HG02885 (cell line): ENCODE results near the gene UNC5CL.
"Not testable (repeated sequence)": the region's sequence is repeated elsewhere in the genome, so short reads cannot be mapped to it uniquely, and the experiment has no call there.

Experiments
- ATAC-seq: cut with Tn5 transposase; IDR thresholded peaks from one replicate; pipeline ENCODE4 v1.9.1; 2021; ENCODE audit warnings: mild to moderate bottlenecking; ENCODE audit not compliant: unreplicated experiment, poor library complexity

UNC5CL gene

DNA sequence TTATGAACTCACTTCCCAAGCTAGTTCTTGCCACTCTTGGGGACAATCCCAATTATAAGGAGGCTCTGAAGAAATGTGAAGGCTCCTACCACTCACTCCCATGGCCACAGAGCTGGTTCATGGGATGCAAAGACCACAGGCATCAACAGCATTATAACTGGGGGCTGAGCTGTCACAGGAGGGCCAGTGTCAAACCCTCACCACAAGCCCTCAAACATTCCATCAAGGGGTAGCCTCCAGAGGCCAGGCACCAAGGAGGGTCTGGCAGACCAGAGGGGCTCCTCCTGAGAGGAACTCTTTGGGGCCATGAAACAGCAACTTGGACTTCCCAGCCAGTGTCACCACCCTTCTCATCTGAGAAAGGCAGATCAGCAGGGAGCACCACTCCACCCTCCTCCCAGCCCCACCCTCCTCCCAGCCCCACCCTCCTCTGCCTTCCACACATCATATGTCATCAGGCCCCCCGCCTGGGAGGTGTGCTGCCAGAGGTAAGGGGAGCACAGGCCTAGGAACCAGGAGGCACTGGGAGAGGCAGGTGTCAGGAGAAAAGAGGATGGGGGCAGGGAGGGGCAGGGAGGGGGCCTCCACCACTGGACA is 2.0 kb upstream of the UNC5CL start:
- ATAC-seq, result no peak

GRCh38 chr6:41040101-41040939 is 1.3 kb upstream of the UNC5CL start:
- ATAC-seq, result no peak

GRCh38 chr6:41038205-41038604 is 816 bp downstream of the UNC5CL start:
- no peak for ATAC-seq

DNA sequence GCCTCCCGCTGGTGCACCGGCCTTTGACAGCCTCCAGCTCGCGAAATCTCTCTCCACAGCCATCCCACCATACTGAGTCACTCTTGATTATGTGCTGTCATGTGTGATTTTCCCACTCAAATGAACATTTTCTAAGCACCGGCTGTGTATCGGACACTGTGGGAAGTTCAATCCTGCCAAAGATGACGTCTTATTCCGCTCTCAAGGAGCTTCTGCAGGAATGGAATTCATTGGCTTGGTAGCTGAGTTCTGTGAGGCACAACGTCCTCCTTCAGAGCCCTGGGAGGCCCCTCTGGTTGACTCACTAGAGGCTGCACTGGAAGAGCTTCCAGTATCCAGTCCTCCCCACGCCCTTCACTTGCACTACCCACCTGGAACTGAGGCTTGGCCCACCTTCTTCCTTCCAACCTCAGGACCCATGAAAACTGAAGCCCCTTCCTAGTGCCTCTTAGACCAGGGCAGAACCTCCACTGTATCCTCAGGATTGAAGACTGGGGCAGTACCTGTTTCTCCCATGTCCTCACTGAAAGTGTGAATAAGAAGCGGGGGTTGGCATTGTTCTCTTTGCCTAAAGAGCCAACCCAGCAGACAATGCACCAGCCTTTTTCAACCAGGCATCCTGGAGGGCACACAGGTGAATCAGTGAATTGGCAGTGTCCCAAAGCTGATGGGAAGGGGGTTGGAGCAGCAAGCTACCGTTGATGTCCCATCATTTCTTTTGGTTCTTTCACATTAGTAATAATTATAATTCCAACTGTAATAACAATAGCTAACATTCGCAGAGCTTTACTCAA is 1.7 kb downstream of the UNC5CL start:
- ATAC-seq, result no peak

GRCh38 chr6:41036601-41037000 is 2.4 kb downstream of the UNC5CL start:
- ATAC-seq, result no peak

GRCh38 chr6:41036186-41036585 is 2.8 kb downstream of the UNC5CL start:
- no peak for ATAC-seq

GRCh38 chr6:41033776-41034175 is 5.2 kb downstream of the UNC5CL start:
- ATAC-seq, result no peak

GRCh38 chr6:41032830-41033229 is 6.2 kb downstream of the UNC5CL start:
- ATAC-seq, result no peak

DNA sequence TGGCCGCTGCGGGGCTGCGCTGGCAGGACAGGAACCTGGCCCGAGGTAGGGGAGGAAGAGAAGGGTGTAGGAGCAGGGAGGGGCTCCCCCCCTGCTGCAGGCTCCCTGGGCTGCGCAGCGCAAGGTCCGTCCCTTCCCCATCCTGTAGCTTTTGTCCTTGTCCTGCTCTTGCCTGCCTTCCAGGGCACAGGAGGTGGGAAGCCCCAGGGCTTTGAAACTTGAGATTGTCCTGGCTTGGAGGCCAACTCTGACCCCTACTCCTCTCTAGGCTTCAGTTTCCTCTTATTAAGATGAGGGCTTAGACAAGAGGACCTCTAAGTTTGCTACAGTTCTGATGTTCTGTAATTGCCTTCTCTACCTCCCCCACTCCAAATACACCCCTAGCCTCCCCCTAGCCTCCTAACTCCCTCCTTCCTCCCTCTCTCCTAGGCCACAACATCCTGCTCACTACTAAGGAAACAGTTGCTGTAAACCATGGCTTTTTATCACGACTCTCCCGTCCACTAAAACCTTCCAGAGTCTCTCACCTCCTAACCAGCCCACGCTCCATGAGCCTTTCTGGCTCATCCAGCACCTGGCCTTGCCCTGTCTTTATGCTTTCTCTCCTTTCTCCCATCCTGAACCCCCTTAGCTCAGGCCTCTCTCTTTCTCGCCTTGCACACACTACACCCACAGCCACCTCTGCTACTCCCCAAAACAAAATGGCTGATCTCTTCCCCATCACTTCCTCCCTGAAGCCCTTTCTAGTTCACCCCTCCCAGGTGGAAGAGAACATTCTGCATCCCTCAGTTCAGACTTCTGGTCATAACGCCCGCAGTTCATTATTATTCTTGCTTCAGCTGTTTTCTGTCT is 10.2 kb downstream of the UNC5CL start:
- ATAC-seq, result peak; percentile 53

DNA sequence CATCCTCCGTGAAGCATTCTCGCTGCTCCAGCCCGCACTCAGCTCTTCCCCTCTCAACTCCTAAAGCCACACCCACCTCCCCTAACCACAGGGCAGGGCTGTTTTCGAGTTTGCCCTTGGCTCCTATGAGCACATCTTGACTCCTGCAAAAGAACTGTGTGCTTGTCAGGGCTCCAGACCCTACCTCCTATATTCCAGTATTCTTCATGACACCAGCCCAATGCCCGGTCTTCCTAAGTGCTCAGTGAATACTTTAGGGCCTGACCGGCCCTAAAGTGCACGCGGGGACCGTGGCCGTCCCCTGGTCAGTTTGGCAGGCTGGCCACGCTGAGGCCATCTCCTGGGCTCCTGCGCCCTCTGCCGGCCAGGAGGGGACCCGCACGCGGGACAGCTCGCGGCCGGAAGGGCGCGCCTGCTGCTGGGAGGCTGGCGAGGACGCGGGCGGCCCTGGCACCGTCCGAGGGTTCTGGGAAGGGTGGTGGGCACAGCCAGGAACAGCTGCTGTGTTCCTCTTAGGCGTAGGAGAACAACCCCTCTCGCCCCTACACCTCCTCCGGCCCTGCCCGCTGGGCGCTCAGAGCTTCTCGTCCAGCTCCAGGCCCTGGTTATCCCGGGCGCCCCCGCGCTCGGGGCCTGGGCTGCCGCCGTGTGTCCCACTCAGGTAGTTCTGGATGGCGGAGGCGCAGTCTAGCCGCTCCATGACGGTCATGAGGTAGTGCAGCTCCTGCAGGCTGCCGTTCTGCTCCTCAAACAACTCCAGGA is 11.0 kb downstream of the UNC5CL start:
- peak; percentile 89 for ATAC-seq

DNA sequence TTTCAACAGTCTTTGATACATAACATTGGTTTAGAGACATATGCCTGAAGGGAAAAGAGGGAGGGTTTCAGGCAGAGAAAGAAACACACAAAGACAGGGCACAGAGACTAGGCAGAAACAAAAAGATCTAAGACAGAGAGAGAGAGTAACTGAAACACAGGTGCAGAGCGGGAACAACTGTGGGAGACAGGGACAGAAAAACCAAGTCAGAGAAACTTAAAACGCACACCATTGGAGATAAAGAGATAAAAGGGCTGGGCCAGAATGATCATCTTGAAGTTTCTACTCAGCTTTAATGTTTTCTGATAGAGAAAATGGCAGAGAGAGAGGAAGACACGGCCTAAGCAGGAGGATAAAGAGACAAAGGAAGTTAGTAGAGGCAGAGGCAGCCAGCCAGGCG is 11.8 kb downstream of the UNC5CL start:
- ATAC-seq, result no peak

GRCh38 chr6:41025966-41026530 is 13.0 kb downstream of the UNC5CL start:
- ATAC-seq, result no peak

DNA sequence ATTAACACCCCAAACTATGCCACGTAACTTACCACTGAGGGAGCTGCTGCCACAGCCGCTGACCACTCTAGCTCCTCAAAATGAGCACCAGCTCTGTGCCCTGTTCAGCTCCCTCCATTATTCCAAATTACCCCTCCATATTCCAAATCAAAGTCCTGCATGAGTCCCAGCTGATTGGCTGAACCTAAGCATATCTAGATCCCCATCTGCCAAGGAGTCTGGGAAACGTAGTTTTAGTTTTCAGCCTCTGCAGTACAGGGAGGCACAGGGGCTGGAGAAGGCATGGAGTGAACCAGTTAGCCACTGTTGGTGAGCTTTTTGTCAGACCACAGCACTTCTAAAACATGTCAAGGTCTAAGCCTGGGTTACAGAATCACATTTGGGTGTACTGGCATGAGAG is 15.9 kb downstream of the UNC5CL start:
- no peak for ATAC-seq

DNA sequence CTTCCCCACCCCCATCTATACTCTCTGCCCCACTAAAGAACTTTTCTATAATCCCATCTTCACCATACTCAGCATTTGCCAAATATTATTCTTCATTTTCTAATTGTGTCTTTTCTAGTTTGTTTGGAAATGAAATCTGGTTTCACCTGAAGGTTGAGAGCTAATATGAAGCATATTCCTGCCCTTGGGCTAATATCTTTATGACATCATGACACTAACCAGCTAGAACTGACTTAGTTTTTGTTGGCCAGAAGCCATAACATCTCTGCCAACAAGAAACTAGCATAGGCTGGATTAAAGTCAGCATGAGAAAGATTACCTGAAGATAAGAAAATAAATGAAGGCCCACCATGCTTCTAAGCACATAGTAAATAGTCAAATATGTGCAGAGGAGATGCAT is 16.7 kb downstream of the UNC5CL start:
- no peak for ATAC-seq

DNA sequence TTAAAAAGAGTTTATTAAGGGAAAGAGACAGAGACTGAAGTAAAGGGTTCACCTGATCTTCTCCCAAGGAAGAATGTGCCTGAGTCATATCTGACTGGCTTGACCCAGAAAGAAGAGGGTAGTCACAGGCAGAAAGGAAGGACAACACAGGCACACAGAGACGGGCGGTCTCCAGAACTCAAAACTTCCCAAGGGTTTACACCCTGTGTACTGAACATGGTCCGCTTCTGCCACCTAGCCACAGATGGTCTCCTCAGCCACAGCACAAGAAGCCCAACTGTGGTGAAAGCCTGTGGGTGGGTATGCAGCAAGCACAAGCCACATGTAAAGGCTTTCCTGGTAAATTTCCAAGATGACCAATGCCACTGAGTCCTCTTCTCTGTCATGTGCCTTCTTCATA is 17.2 kb downstream of the UNC5CL start:
- no peak for ATAC-seq

GRCh38 chr6:41017663-41018062 is 21.4 kb downstream of the UNC5CL start:
- ATAC-seq, result no peak

GRCh38 chr6:41015860-41016259 is 23.2 kb downstream of the UNC5CL start:
- ATAC-seq, result not testable (repeated sequence)

- no peak for ATAC-seq
Observed at GRCh38 chr6:41014780-41015179, 24.2 kb downstream of the UNC5CL start.

GRCh38 chr6:41013466-41014153 is 25.4 kb downstream of the UNC5CL start:
- ATAC-seq, result no peak
